DMS 273 treated with DMSO at 0.1 percent for 48 hours (cell line): ENCODE data around the gene PHPT1.
"Not testable (repeated sequence)": the region's sequence is repeated elsewhere in the genome, so short reads cannot be mapped to it uniquely, and the experiment has no call there.

Experiments used
- DNase-seq: peaks from one replicate; lab custom pipeline; 2025; lab: John Stamatoyannopoulos, UW

Gene PHPT1

GRCh38 chr9:136849038-136849959 lies at the start of gene PHPT1:
Gene PHPT1 (plus strand): TSS chr9:136849409. CDS start chr9:136849431, 22 bp downstream.
- DNase-seq, result peak; percentile 94

GRCh38 chr9:136799854-136800657 lies 49.2 kb upstream of the PHPT1 start:
- DNase-seq, result peak; percentile 45

GRCh38 chr9:136802321-136802720 lies 46.9 kb upstream of the PHPT1 start:
- DNase-seq, result no peak

- not testable (repeated sequence) for DNase-seq
Measured at GRCh38 chr9:136803009-136803550, 46.1 kb upstream of the PHPT1 start.

GRCh38 chr9:136803551-136804508 lies 45.4 kb upstream of the PHPT1 start:
- DNase-seq, result no peak

GRCh38 chr9:136804509-136805206 lies 44.6 kb upstream of the PHPT1 start:
- no peak for DNase-seq

GRCh38 chr9:136805207-136805740 lies 43.9 kb upstream of the PHPT1 start:
- no peak for DNase-seq

GRCh38 chr9:136806067-136806466 lies 43.1 kb upstream of the PHPT1 start:
- DNase-seq, result no peak

GRCh38 chr9:136806631-136807201 lies 42.5 kb upstream of the PHPT1 start:
- no peak for DNase-seq

GRCh38 chr9:136807281-136808074 lies 41.7 kb upstream of the PHPT1 start, which contains the start of gene RABL6:
Gene RABL6 (plus strand): TSS chr9:136807948. CDS start chr9:136808197, 249 bp downstream.
- DNase-seq, result peak; percentile 44

- no peak for DNase-seq
Measured at GRCh38 chr9:136808075-136808805, 41.0 kb upstream of the PHPT1 start.

- no peak for DNase-seq
Measured at GRCh38 chr9:136808806-136809158, 40.4 kb upstream of the PHPT1 start.

- DNase-seq, result no peak
Measured at GRCh38 chr9:136814725-136815421, 34.3 kb upstream of the PHPT1 start.

- DNase-seq, result no peak
Measured at GRCh38 chr9:136815422-136815782, 33.8 kb upstream of the PHPT1 start.

GRCh38 chr9:136820971-136821825 lies 28.0 kb upstream of the PHPT1 start:
- no peak for DNase-seq

GRCh38 chr9:136821826-136822544 lies 27.2 kb upstream of the PHPT1 start:
- no peak for DNase-seq
